GM21526 (cell line): ENCODE measurements around the gene MSANTD1.

Experiments
- ATAC-seq: cut with Tn5 transposase; IDR thresholded peaks from one replicate; pipeline ENCODE4 v1.9.1; 2021; ENCODE audit warnings: moderate library complexity; ENCODE audit not compliant: unreplicated experiment, low FRiP score

MSANTD1 gene

GRCh38 chr4:3215256-3215655, 33.7 kb upstream of the MSANTD1 start:
- no peak for ATAC-seq

- no peak for ATAC-seq
Observed at GRCh38 chr4:3215733-3216132, 33.2 kb upstream of the MSANTD1 start.

DNA sequence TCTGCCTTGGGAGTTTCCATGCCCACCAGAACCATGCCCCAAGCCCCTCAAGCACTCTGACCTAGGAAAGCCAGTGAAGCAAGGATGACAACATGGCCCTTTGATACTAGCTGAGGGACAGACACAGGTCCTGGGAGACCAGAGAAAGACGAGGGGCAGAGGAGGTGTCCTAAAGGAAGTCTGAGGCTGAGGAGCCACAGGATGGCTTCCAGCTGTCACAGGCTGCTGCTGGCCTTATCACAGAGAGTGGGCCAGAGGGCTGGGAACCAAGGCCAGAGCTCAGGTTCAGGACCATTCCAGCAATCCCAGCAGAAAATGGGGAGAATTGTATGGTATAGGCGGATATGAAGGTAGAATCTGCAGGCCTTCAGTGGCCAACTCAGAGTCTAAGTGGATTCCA, 31.7 kb upstream of the MSANTD1 start:
- no peak for ATAC-seq

DNA sequence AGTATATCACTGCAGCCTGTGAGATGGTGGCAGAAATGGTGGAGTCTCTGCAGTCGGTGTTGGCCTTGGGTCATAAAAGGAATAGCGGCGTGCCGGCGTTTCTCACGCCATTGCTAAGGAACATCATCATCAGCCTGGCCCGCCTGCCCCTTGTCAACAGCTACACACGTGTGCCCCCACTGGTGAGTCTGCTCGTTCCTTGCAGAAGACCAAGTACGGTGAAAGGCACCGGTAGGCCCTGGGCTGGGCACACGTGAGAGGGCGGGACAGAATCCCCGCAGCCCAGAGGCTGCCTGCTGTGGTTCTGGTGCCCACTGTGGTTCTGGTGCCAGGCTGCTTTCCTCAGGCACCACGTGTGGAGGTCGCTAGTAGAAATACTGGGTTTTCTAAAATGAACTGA, 31.2 kb upstream of the MSANTD1 start:
- ATAC-seq: no peak

- no peak for ATAC-seq
Observed at GRCh38 chr4:3218824-3219760, 29.9 kb upstream of the MSANTD1 start.

GRCh38 chr4:3219761-3220475, 29.0 kb upstream of the MSANTD1 start:
- no peak for ATAC-seq

- no peak for ATAC-seq
Observed at GRCh38 chr4:3220476-3221183, 28.3 kb upstream of the MSANTD1 start.

- no peak for ATAC-seq
Observed at GRCh38 chr4:3221184-3221494, 27.8 kb upstream of the MSANTD1 start.

- ATAC-seq: no peak
Observed at GRCh38 chr4:3221996-3222395, 27.0 kb upstream of the MSANTD1 start.

- ATAC-seq: no peak
Observed at GRCh38 chr4:3223346-3223745, 25.6 kb upstream of the MSANTD1 start.

- no peak for ATAC-seq
Observed at GRCh38 chr4:3223956-3224748, 24.8 kb upstream of the MSANTD1 start.

- no peak for ATAC-seq
Observed at GRCh38 chr4:3225071-3225850, 23.7 kb upstream of the MSANTD1 start.

DNA sequence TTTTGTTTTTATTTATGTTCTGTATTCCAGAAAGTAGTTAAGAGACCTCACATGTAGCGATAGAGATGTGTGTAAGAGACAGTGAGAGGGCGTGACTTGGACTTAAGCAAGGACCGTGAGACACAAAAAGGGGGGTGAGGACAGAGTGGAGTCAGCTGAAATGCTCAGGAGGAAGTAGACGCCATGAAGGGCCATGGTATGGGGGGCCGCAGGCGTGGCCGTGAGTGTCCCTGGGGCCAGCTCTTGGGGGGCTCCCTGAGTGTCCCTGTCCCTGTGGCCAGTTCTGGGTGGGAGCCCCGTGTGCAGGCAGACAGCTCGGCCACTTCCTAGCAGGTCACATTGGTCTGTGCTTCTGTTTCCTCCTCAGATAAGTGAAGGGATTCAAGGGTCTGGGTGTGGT, 23.0 kb upstream of the MSANTD1 start:
- ATAC-seq: no peak

DNA sequence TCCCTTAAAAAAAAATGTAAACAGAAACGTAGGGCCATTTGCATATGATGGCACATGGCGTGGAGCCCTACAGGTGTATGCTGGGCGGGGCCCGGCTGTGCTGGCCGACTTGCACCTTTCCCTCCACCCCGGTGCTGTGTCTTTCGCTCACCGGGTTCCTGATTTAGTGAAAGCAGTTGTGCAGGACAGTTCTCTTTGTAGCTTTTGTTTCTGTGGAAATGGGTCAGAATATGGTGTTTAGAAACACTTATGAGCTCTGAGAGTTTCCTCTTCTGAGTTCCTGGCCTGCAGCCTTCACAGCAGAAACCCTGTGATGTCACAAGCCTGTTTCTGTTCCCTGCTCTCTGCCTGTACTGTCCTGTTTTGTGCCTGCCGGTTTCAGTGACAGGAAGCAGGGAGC, 22.5 kb upstream of the MSANTD1 start:
- ATAC-seq: no peak

GRCh38 chr4:3226944-3227343, 22.0 kb upstream of the MSANTD1 start:
- ATAC-seq: no peak

DNA sequence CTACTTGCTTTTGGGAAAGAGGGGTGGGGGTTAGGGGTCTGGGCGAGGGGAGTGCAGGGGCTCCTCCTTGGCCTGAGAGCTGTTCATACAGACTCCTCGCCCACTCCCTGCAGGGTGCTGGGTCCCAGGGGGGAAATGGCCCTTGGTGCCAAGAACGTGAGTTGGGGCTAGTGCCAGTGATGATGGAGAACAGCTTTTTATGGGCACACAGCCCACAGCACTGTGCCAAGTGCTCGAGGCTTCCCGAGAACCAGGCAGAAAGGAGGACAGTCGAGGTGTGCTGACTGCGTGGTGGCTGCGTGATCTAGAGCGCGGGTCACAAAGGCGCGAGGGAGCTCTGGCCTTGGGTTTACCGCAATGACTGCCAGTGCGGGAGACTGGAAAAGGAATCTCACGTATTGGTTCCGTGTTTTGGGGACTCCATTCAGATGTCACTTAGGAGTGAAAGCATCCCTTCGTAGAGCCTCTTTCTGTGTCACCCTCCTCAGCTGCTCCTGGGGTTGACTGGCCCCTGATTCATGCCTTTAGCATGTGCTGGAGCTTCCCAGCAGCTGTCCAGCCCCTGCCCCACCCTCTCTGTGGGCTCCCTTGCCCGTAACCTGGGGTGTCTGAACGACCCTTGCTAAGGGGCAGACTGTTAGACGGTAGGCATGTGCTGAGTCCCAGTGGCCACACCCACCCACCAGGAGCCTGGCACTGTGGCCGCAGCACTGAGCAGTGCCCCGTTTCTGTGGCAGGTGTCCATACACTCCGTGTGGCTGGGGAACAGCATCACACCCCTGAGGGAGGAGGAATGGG, 20.9 kb upstream of the MSANTD1 start:
- no peak for ATAC-seq

DNA sequence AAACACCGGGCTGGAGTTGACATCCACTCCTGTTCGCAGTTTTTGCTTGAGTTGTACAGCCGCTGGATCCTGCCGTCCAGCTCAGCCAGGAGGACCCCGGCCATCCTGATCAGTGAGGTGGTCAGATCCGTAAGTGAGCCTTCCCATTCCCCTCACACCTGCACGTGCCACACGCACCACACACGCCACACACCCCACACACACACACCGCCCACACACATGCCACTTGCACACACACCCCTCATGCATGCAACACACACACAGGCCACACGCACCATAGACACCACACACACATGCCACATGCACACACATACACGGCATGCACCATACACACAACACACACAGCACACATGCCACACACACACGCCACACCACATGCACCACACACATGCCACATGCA, 20.1 kb upstream of the MSANTD1 start:
- ATAC-seq: no peak

- no peak for ATAC-seq
Observed at GRCh38 chr4:3229328-3229727, 19.6 kb upstream of the MSANTD1 start.

DNA sequence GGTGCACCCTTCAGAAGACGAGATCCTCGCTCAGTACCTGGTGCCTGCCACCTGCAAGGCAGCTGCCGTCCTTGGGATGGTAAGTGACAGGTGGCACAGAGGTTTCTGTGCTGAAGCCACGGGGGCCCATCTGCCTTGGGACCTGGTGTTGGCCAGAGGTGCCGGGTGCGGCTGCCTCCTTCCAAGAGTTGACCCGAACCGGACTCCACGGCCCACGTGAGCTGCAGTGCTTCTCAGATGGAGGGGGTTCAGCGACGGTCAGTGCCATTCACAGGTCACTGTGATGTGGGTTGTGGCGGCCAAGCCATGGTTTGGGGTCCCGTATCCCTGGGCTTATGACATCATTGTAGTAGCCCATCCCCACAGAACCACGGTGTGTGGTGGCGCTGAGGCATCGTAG, 19.0 kb upstream of the MSANTD1 start:
- ATAC-seq: no peak
